ENCODE measurements around the gene MFSD8.
"Not testable (repeated sequence)": the region's sequence is repeated elsewhere in the genome, so short reads cannot be mapped to it uniquely, and the experiment has no call there.

The MFSD8 gene

DNA sequence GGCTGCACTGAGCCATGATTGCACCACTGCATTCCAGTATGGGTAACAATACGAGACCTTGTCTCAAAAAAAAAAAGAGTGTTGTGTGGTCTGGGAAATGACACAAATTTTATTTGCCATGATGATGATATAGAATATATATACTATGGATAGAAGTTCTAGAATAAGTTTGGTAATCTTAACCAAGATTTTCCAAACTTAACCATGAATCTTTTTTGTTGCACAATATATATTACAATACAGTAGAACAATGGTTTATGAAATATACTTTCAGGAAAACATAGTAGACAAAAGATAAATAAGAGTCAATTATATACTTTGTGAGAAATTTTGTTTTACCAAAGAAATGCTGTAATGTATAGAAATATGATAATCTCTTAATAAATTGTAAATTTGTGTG lies 34.8 kb downstream of the MFSD8 start:
- DNase-seq: no peak

DNA sequence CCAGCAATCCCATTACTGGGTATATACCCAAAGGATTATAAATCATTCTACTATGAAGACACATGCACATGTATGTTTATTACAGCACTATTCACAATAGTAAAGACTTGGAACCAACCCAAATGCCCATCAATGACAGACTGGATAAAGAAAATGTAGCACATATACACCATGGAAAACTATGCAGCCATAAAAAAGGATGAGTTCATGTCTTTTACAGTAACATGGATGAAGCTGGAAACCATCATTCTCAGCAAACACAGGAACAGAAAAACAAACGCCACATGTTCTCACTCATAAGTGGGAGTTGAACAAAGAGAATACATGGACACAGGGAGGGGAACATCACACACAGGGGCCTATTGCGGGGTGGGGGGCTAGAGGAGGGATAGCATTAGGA lies 39.3 kb downstream of the MFSD8 start:
- DNase-seq: not testable (repeated sequence)

DNA sequence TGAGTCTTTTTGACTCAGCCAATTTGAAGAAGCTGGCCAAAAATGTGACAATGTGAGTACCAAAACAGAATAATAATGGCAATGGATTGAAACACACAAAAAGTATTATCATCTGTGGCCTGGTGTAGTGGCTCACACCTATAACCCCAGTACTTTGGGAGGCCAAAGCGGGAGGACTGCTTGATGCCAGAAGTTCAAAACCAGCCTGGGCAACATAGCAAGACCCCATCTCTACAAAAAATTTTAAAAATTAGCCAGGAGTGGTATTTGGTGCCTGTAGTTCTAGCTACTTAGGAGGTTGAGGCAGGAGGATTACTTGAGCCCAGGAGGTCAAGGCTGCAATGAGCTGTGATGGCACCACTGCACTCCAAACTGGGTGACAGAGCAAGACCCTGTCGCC lies 42.7 kb downstream of the MFSD8 start:
- no peak for DNase-seq

DNA sequence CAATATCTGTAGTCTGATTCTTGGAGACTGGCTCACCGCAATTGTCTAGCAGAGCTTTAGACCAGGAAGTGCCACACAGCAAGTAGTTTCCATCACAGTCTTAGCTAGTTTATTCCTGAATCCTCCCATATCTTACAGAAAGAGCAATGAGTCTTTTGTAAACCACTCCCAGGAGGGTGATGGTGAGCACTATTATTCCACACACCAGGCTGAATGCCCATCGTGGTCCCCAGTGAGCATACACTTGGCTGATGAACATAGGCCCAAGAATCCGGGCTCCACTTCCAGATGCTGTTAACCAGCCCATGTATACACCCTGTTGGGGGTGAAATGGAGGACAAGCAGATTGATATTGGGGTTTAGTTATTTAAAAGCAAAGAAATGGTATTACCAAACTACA lies 44.5 kb downstream of the MFSD8 start:
- DNase-seq: no peak

DNA sequence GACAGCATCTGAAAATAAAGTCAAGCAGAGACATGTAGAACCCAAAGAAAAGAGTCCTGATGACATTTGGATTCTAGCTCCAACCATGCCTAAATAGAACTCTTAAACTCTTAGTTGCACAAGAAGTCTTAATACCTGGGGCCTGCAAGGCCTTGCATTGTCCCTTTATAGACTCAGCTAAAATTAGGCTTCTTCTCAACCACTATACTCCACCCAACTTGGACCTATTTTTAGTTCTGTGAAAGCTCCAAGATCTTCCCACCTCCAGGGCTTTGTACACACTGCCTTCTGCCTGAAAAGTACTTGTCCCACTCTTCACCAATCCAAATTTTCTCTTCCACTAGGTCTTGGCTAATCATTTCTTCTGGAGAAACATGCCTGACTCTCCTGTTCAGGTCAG lies 47.8 kb downstream of the MFSD8 start:
- no peak for DNase-seq

DNA sequence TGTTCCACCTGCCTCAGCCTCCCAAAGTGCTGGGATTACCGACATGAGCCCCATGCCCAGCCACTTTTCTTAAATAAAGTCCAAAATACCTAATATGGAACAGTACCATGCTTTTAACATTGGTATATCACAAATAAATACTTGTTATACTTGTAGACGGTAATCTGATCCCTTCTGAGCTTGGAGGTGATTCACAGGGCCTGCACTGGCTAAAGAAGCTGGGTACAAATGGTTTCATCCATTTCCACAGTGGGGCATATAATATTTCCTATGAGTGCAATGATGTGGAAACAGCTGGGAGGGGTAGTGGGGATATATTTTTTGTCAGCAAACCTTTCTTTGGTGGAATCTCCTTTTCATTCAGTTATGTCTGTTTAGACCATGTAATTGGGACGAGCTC lies 48.5 kb downstream of the MFSD8 start:
- DNase-seq: no peak

DNA sequence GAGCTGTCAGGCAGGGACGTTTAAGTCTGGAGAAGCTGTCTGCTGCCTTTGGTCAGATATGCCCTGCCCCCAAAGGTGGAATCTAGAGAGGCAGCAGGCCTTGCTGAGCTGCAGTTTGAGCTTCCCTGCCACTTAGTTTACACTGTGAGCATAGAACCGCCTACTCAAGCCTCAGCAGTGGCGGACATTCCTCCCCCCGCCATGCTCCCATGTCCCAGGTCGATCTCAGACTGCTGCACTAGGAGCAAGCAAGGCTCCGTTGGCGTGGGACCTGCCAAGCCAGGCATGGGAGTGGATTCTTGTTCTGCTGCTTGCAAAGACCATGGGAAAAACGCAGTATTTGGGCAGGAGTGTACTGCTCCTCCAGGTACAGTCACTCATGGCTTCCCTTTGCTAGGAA lies 59.9 kb downstream of the MFSD8 start:
- DNase-seq: no peak

DNA sequence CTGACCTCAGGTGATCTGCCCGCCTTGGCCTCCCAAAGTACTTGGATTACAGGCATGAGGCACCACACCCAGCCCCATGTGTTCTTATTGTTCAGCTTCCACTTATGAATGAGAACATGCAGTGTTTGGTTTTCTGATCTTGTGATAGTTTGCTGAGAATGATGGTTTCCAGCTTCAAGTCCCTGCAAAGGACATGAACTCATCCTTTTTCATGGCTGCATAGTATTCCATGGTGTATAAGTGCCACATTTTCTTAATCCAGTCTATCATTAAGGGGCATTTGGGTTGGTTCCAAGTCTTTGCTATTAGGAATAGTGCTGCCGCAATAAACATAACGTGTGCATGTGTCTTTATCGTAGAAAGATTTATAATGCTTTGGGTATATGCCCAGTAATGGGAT lies 65.3 kb downstream of the MFSD8 start:
- not testable (repeated sequence) for DNase-seq

DNA sequence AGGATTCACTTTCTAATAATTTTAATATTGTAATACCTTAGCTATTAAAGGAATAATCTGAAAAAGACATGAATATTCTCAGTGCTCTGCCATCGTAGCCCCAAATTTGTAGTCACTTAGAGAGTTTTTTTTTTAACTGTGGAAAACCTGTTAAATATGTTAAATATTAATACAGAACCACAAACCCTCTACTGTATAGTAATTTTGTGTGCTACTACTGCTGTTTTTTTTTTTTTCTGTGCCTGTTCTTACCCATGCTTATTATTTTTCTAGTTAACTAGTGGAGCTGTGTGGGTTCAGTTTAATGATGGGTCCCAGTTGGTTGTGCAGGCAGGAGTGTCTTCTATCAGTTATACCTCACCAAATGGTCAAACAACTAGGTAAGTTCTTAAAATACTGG lies 68.4 kb downstream of the MFSD8 start:
- no peak for DNase-seq

DNA sequence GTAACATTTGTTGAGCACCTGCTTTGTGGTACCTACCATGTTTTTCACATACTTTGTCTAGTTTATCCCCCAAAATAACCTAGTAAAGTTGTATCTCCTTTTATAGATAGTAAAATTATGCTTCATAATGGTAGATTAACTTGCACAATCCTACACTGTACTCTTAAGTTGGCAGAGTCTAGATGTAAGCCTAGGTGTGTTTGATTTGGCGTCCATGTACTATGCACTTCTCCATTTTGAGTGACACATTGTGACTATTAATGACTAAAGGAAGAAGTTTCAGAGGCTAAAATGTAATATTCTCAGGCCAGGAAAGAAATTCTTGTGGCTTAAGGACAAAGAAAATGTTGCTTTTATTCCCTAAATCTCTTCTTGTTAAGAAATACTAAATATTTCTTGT lies 68.9 kb downstream of the MFSD8 start:
- DNase-seq: no peak

DNA sequence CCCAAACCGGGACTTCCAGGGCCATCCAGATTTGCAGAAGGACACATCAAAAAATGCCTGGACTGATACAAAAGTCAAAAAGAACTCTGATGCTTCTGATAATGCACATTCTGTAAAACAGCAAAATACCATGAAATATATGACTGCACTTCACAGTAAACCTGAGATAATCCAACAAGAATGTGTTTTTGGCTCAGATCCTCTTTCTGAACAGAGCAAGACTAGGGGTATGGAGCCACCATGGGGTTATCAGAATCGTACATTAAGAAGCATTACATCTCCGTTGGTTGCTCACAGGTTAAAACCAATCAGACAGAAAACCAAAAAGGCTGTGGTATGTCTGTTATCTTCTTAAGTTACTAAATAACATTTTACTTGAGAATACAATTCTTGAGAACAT lies 75.1 kb downstream of the MFSD8 start:
- DNase-seq: no peak

DNA sequence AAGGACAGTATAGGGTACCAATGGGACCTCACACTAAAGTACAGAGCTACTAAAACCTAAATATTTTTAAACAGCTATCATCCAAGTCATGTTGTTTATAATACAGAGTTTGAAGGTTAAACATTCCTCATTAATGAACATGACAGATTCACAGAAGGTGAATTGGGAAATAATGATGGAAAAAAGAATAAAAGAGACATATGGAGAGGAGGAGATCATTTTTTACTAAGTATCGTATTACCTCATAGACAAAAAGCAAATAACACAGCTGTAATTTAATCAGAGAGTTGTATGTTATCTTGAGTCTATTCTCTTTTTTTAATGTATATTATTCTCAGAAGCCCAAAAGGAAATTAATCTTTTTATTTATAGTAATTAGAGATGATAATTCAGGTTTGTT lies 76.4 kb downstream of the MFSD8 start:
- no peak for DNase-seq

DNA sequence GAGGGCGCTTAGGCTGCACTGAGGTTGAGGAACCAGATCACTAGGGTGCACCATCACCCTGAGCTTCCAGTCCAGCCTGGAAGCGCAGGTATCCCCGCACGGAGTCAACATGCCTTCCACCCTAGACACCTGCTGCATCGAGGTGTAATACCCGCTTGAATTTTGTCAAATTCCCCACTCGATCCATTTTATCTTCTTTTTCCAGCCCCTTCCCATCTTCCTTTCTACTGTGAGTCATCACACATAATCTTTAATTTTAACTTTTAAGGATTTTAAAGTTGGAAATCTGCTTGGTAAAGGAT lies 83.5 kb downstream of the MFSD8 start:
- no peak for DNase-seq

DNA sequence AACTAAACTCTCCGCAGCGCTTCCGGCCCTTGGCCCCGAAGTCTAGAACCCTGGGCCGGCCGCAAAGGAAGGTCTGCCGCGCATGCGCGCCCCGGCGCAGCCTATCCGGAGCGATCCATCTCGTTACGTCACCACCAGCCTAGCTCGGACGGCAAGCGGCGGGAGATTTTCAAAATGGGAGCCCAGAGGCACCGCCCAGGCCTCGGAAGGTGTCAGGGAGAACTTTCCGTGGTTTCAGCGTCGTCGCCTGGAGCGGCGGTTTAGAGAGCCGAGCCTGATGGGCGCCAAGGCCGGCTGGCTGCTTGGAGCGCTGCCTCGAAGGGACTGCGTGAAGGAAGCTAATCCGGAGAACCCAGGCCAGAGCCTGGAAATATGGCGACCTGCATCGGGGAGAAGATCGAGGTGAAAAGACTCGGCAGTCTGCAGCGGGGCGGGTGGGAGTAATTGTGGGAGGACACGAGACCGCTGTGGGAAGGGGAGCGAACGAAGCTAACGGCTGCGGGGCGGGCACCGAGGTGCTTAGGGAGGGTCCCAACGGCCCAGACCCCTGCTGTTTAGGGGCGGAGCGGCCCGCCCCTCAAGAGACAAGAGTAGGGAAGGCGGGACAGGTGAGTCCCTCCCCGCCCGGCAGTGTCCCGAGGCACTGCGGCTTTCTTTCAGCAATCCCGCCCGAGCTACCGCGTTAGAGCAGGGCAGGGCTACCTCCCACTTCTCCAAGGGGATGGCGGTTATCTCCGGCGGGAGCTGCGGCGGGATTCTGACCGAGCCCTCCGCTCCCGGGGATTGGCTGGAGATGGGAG lies 84.0 kb downstream of the MFSD8 start, which contains the start of gene PLK4:
PLK4 (plus strand) TSS at position 131 of the 800 bp plus-strand sequence; CDS start at position 373, 242 bp downstream.
- peak; percentile 93 for DNase-seq

DNA sequence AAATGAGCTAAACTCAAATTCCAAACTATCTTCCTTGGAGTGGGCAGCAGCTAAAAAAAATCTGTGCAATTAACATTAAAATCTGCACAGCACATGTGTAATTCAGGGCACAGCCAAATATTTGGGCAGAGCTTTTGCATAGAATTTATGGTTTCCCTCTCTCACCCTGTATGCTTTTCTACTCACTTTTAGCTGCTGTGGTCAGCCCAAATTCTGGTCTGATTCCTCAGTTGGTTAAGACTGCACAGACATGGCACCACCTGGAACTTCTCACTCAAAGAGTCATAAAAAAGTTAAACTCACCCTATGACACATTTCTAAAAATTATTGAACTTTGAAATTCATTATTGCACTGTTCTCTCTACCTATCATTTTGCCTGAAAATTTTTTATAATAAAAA lies 89.2 kb downstream of the MFSD8 start:
- DNase-seq: no peak

DNA sequence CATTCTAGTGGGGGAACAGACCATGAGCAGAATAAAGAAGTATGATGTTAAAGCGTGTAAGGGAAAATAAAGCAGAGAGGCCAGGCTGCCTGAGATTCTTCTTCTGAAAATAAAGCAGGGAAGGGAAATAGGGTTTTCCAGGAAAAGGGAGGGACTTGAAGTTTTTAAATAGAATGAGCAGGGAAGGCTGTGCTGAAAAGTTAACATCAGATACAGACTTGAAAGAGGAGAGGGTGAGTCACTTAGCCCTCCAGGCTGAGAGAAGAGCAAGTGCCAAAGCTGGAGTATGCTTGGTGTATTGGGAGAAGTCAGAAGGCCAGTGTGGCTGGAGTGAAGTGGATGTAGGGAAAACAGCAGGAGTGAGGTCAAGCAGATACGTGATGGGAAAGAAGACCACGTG lies 94.3 kb downstream of the MFSD8 start:
- DNase-seq: no peak

DNA sequence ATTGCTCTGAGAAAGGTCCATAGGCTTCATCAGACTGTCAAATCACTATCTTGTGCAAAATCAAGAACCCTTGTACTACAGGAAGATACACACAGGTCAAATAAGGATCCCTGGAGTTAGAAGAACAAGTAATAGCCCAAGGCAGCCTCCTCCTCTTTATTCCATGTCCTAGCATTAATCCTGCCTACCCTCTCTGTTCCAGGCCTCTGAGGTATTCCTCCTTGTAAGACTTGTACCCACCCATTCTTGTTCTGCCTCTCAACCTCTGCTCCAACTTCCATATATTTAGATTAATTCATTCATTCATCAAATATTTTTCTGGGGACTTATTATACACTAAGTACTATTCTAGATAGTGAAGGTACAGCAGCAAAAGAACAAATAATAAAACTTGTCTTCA lies 94.7 kb downstream of the MFSD8 start:
- no peak for DNase-seq

DNA sequence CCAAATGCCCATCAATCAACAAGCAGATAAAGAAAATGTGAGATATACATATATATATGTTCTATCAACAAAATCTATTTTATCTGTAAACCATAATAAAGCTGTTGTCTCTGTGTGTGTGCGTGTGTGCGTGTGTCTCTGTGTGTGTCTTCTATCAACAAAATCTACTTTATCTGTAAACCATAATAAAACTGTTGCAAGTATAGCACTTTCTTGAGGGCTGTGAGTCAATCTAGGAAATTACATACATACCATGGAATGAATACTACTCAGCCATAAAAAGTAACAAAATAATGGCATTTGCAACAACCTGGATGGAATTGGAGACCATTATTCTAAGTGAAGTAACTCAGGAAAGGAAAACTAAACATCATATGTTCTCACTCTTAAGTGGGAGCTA lies 96.8 kb downstream of the MFSD8 start:
- no peak for DNase-seq
